IMR-90 (cell line): ENCODE data around the gene MREG. TPM values are rescaled to one million over a fixed set of nuclear protein-coding genes. Genes with fewer than 3 reads are reported as not detected.

ENCODE experiments used
- ATAC-seq: fragments of 200-7000 bp; cut with Tn5 transposase; 2 replicates; pipeline ENCODE4 v1.9.1; 2020; ENCODE audit warnings: low read depth, mild to moderate bottlenecking, moderate library complexity
- BruUV-seq: library from RNA; stranded (reverse); fragments of 400-500 nt; replicated peaks from 2 replicates; lab custom pipeline; 2021; lab: Mats Ljungman, UMichigan
- CTCF ChIA-PET: fragments of 300-600 bp; formaldehyde crosslinking; extraction: SDS; loops from one replicate; lab custom pipeline; 2021; ENCODE audit warnings: antibody characterized with exemption; lab: Yijun Ruan, JAX
- POLR2A ChIA-PET: fragments of 300-600 bp; sonication (Branson Sonifier 250); formaldehyde crosslinking; loops from one replicate; lab custom pipeline; 2022; ENCODE audit warnings: antibody characterized with exemption; ENCODE audit not compliant: unreplicated experiment; lab: Charles Lee
- DNase-seq: peaks from one replicate; pipeline ENCODE4 v3.0.0; 2013
- H2AFZ ChIP-seq: replicated peaks from 2 replicates; pipeline ENCODE3; 2013; ENCODE audit warnings: low read length, mild to moderate bottlenecking; ENCODE audit not compliant: poor library complexity
- H2AK5ac ChIP-seq: 2 replicates; pipeline ENCODE4 v1.6.1; 2013; ENCODE audit warnings: low read depth, low read length, inconsistent platforms
- H2AK9ac ChIP-seq: replicated peaks from 2 replicates; pipeline ENCODE3; 2013; ENCODE audit warnings: mild to moderate bottlenecking, low read depth, low read length, moderate library complexity; ENCODE audit not compliant: poor library complexity
- H2BK120ac ChIP-seq: 2 replicates; pipeline ENCODE4 v1.6.1; 2013; ENCODE audit warnings: low read depth, low read length, inconsistent platforms
- H2BK15ac ChIP-seq: 3 replicates; pipeline ENCODE4 v1.6.1; 2013; ENCODE audit warnings: low read depth, low read length, inconsistent platforms
- H2BK20ac ChIP-seq: 2 replicates; pipeline ENCODE4 v1.6.1; 2013; ENCODE audit warnings: low read depth, mild to moderate bottlenecking, inconsistent platforms, low read length, moderate library complexity
- H2BK5ac ChIP-seq: 2 replicates; pipeline ENCODE4 v1.6.1; 2013; ENCODE audit warnings: mild to moderate bottlenecking, low read depth, low read length, inconsistent platforms; ENCODE audit not compliant: poor library complexity, severe bottlenecking
- H3K14ac ChIP-seq: replicated peaks from 2 replicates; pipeline ENCODE4 v1.6.1; 2013; ENCODE audit warnings: low read depth, low read length, inconsistent platforms
- H3K18ac ChIP-seq: 2 replicates; pipeline ENCODE4 v1.6.1; 2013; ENCODE audit warnings: low read depth, low read length, control low read depth
- H3K23ac ChIP-seq: 2 replicates; pipeline ENCODE4 v1.6.1; 2013; ENCODE audit warnings: low read depth, low read length, inconsistent platforms
- H3K27ac ChIP-seq: 2 replicates; pipeline ENCODE4 v1.5.1; 2013; ENCODE audit warnings: mild to moderate bottlenecking, control low read depth, low read length; ENCODE audit not compliant: insufficient read depth
- H3K27me3 ChIP-seq: 2 replicates; pipeline ENCODE4 v1.6.1; 2013; ENCODE audit warnings: low read length; ENCODE audit not compliant: control insufficient read depth, insufficient read depth
- H3K36me3 ChIP-seq: 2 replicates; pipeline ENCODE4 v1.6.1; 2013; ENCODE audit warnings: low read length, mixed read lengths; ENCODE audit not compliant: control insufficient read depth, insufficient read depth
- H3K4ac ChIP-seq: 2 replicates; pipeline ENCODE4 v1.6.1; 2013; ENCODE audit warnings: low read depth, low read length, inconsistent platforms
- H3K4me1 ChIP-seq: 2 replicates; pipeline ENCODE4 v1.6.1; 2013; ENCODE audit warnings: low read length, mixed read lengths; ENCODE audit not compliant: control insufficient read depth, insufficient read depth
- H3K4me2 ChIP-seq: 2 replicates; pipeline ENCODE4 v1.6.1; 2013; ENCODE audit warnings: low read depth, mild to moderate bottlenecking, control low read depth, low read length, moderate library complexity
- H3K4me3 ChIP-seq: 2 replicates; pipeline ENCODE4 v1.5.1; 2013; ENCODE audit warnings: low read depth, mild to moderate bottlenecking, control low read depth, low read length, moderate library complexity; ENCODE audit not compliant: insufficient read depth
- H3K56ac ChIP-seq: 2 replicates; pipeline ENCODE4 v1.6.1; 2013; ENCODE audit warnings: low read length, inconsistent platforms; ENCODE audit not compliant: insufficient read depth; ENCODE audit errors: extremely low read depth
- H3K79me1 ChIP-seq, 2 experiments: 2 replicates each; pipeline ENCODE4 v1.6.1; 2013; ENCODE audit warnings: low read length in 2 of 2, inconsistent platforms in 1 of 2, low read depth in 1 of 2
- H3K9ac ChIP-seq: 2 replicates; pipeline ENCODE4 v1.6.1; 2013; ENCODE audit warnings: low read depth, low read length, control low read depth
- H3K9me1 ChIP-seq: 2 replicates; pipeline ENCODE4 v1.6.1; 2013; ENCODE audit warnings: low read length, inconsistent platforms; ENCODE audit not compliant: insufficient read depth
- H3K9me3 ChIP-seq: 2 replicates; pipeline ENCODE4 v1.6.1; 2013; ENCODE audit warnings: low read length; ENCODE audit not compliant: control insufficient read depth, insufficient read depth
- H4K20me1 ChIP-seq: 2 replicates; pipeline ENCODE4 v1.6.1; 2013; ENCODE audit warnings: low read length, inconsistent platforms; ENCODE audit not compliant: insufficient read depth
- H4K5ac ChIP-seq: 2 replicates; pipeline ENCODE4 v1.6.1; 2013; ENCODE audit warnings: mild to moderate bottlenecking, low read depth, low read length, control low read depth
- H4K8ac ChIP-seq, 2 experiments: 2 replicates each; pipeline ENCODE4 v1.6.1; 2013; ENCODE audit warnings: low read depth in 2 of 2, low read length in 2 of 2, control low read depth in 1 of 2, inconsistent platforms in 1 of 2
- H4K91ac ChIP-seq: 2 replicates; pipeline ENCODE4 v1.6.1; 2013; ENCODE audit warnings: low read depth, low read length, inconsistent platforms; ENCODE audit not compliant: insufficient read depth
- MAZ ChIP-seq: IDR thresholded peaks from 2 replicates; pipeline ENCODE4 v1.6.1; 2012; ENCODE audit warnings: low read depth, mild to moderate bottlenecking, low read length, improper control_type of control experiment, moderate library complexity, borderline replicate concordance
- RAD21 ChIP-seq: IDR thresholded peaks from 2 replicates; pipeline ENCODE4 v1.6.1; 2012; ENCODE audit warnings: low read length, improper control_type of control experiment
- WGBS, 2 experiments: methylation state at CpG; one replicate each; pipeline versions ENCODE4 v1.1.5 to v1.1.7; 2013; ENCODE audit warnings: missing lambda C conversion rate in 2 of 2; ENCODE audit not compliant: insufficient read length in 1 of 2; ENCODE audit errors: extremely low coverage in 2 of 2; 5-methylcytosine and 5-hydroxymethylcytosine counted together
- dilution Hi-C: fragments of 300-500 bp; cut with HindIII; formaldehyde crosslinking; loops from one replicate; pipeline ENCODE4 v1.14.3; 2018; ENCODE audit warnings: low sequenced_read_pairs; ENCODE audit not compliant: unreplicated experiment
- in situ Hi-C: fragments of 300-500 bp; cut with MboI; formaldehyde crosslinking; loops from 3 replicates; pipeline ENCODE4 v1.14.3; 2019; ENCODE audit warnings: low sequenced_read_pairs, inconsistent platforms, mixed read lengths
- intact Hi-C: fragments of 100-400 bp; cut with micrococcal nuclease; formaldehyde crosslinking; loops from 2 replicates; pipeline ENCODE4 v1.10.0; 2022
- polyA plus RNA-seq, 3 experiments: library from polyadenylated mRNA; depleted of rRNA; stranded (reverse); fragments of >200 nt; gene quantifications; 2 replicates each; pipeline ENCODE4 v1.2.3, GENCODE V29; 2012; ENCODE audit warnings: low replicate concordance in 1 of 3
- total RNA-seq: library from RNA; depleted of rRNA; stranded (reverse); fragments of >200 nt; gene quantifications from 2 replicates; pipeline ENCODE4 v1.2.3, GENCODE V29; 2012
- TF ChIP-seq, protein P1 (sequence below): fragments of 150-350 bp; IDR thresholded peaks from 2 replicates; pipeline ENCODE4 v1.6.1; 2017; ENCODE audit warnings: mild to moderate bottlenecking, antibody characterized with exemption, low read length, low read depth

Gene MREG
- total and polyA plus RNA-seq, 2 of the 4 experiments (the other 2 are of a cell fraction): 1.0 to 1.8 TPM

DNA sequence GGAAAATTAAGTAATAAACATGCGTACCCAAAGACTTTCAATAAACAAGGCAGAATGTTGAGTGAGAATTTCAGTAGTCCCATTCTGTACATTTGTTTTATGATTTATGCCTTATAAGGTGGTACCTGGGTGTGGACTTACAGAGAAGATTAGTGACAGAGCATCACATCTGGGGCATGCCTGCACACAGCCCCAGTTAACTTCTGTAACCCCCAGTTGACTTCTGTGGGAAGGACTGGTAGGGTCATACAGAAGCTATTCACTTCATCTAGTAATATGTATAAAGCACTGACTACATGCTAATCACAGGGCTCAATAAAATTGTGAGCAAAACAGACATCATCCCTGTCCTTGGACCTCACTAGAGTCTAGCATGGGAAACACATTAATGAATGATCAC is 16.1 kb downstream of the MREG start:
- DNase-seq (no peak), ATAC-seq (no peak)
- Histone ChIP-seq H3K4ac (no peak overlapping the region), H3K4me3 (no peak overlapping the region), H2AFZ (no peak overlapping the region), H3K9me3 (no peaks in the 10 kb centered on the region), H3K27ac (no peak overlapping the region), H3K9ac (no peak overlapping the region), H3K36me3 (no peaks in the 10 kb centered on the region), H4K20me1 (no peaks in the 10 kb centered on the region), H3K79me1 (no peaks in the 10 kb centered on the region), H4K8ac (no peak overlapping the region), H2BK15ac (no peak overlapping the region), H3K18ac (no peak overlapping the region), H2BK5ac (no peak overlapping the region), H3K23ac (no peak overlapping the region), H2BK20ac (no peak overlapping the region), H4K5ac (no peak overlapping the region), H2BK120ac (no peak overlapping the region), H3K14ac (no peak overlapping the region), H4K91ac (no peak overlapping the region), H3K4me2 (no peak overlapping the region), H3K9me1 (no peaks in the 10 kb centered on the region; the same call in 1 of the 2 replicates), H3K4me1 (no peaks in the 10 kb centered on the region), H2AK9ac (no peak overlapping the region), H2AK5ac (no peak overlapping the region), H3K27me3 (no peaks in the 10 kb centered on the region), H3K56ac (no peak overlapping the region)
- POLR2A ChIA-PET: no interaction called here
- WGBS, 2 experiments: no CpG with 5 or more reads among the region's 1 CpG
- dilution Hi-C loops: no loop called here
- in situ Hi-C loops: no loop called here
- CTCF ChIA-PET: no interaction called here
- BruUV-seq: no TSS peak
- TF ChIP-seq RAD21: no peak
- TF ChIP-seq, protein P1, sequence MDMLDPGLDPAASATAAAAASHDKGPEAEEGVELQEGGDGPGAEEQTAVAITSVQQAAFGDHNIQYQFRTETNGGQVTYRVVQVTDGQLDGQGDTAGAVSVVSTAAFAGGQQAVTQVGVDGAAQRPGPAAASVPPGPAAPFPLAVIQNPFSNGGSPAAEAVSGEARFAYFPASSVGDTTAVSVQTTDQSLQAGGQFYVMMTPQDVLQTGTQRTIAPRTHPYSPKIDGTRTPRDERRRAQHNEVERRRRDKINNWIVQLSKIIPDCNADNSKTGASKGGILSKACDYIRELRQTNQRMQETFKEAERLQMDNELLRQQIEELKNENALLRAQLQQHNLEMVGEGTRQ: no peak
- TF ChIP-seq MAZ: no peak
- intact Hi-C loops: no loop called here
